K562 (cell line): ENCODE data around the gene ADAMTS2. TPM values are rescaled to one million over a fixed set of nuclear protein-coding genes. Genes with fewer than 3 reads are reported as not detected.
"Not testable (repeated sequence)": the region's sequence is repeated elsewhere in the genome, so short reads cannot be mapped to it uniquely, and the experiment has no call there.

ENCODE experiments used
- ATAC-seq: fragments of 200-7000 bp; cut with Tn5 transposase; 3 replicates; pipeline ENCODE4 v1.9.1; 2020; ENCODE audit warnings: moderate library complexity
- BruUV-seq: library from RNA; stranded (reverse); fragments of 400-500 nt; replicated peaks from 2 replicates; lab custom pipeline; 2021; lab: Mats Ljungman, UMichigan
- CTCF ChIA-PET: fragments of 300-600 bp; formaldehyde crosslinking; extraction: SDS; loops from one replicate; lab custom pipeline; 2021; ENCODE audit warnings: low intra/inter-chr PET ratio; lab: Yijun Ruan, JAX
- POLR2A ChIA-PET: fragments of 300-600, 350-650 bp; sonication (Branson Sonifier 250); formaldehyde crosslinking; extraction: SDS; loops from one replicate; lab custom pipeline; 2021; ENCODE audit warnings: antibody characterized with exemption, inconsistent platforms; lab: Yijun Ruan, JAX
- DNase-seq, 4 experiments: peaks; one replicate each; pipeline versions ENCODE4 v3.0.0 to v3.0.0-alpha.2; 2011 to 2018; ENCODE audit warnings: low spot score in 3 of 4, mixed read lengths in 3 of 4; ENCODE audit errors: extremely low read depth in 1 of 4
- FAIRE-seq: peaks from 2 replicates; lab custom pipeline; 2011; peaks lifted over from hg19 to GRCh38; lab: Jason Lieb, UNC
- H2AFZ ChIP-seq: 2 replicates; pipeline ENCODE4 v1.6.0; 2011; ENCODE audit warnings: low read depth, low read length, control low read depth, inconsistent platforms
- H3K27ac ChIP-seq: fragments of 200-600 bp; 3 replicates; pipeline ENCODE4 v1.8.0; 2011; ENCODE audit warnings: low read depth, mild to moderate bottlenecking, control low read depth, inconsistent platforms, low read length, moderate library complexity, mixed read lengths; ENCODE audit errors: extremely low read depth
- H3K27me3 ChIP-seq, 2 experiments: fragments of 300-600 bp in 1 of 2; 2 replicates in 1 of 2; 3 replicates in 1 of 2; pipeline versions ENCODE4 v1.6.0 to v1.8.0; 2011; ENCODE audit warnings: inconsistent platforms in 2 of 2, low read length in 2 of 2, mild to moderate bottlenecking in 1 of 2, mixed read lengths in 1 of 2, moderate library complexity in 1 of 2; ENCODE audit not compliant: control insufficient read depth in 2 of 2, insufficient read depth in 2 of 2
- H3K36me3 ChIP-seq: fragments of 300-600 bp; 3 replicates; pipeline ENCODE4 v1.8.0; 2011; ENCODE audit warnings: mild to moderate bottlenecking, low read length, inconsistent platforms; ENCODE audit not compliant: control insufficient read depth, insufficient read depth
- H3K4me1 ChIP-seq, 2 experiments: fragments of 200-600 bp in 1 of 2; replicated peaks in 1 of 2; 2 replicates in 1 of 2; 3 replicates in 1 of 2; pipeline versions ENCODE4 v1.5.1 to v1.8.0; 2011; ENCODE audit warnings: inconsistent platforms in 2 of 2, low read length in 2 of 2, mild to moderate bottlenecking in 1 of 2, mixed read lengths in 1 of 2, moderate library complexity in 1 of 2; ENCODE audit not compliant: control insufficient read depth in 2 of 2, insufficient read depth in 2 of 2
- H3K4me2 ChIP-seq: 2 replicates; pipeline ENCODE4 v1.6.1; 2011; ENCODE audit warnings: low read length, control low read depth, inconsistent platforms, mixed read lengths; ENCODE audit not compliant: insufficient read depth
- H3K4me3 ChIP-seq: fragments of 200-600 bp; sonication (generic), shearing (Covaris generic); 2 replicates; pipeline ENCODE4 v1.5.1; 2016; ENCODE audit warnings: control low read depth, inconsistent platforms
- H3K79me2 ChIP-seq: fragments of 200-600 bp; 3 replicates; pipeline ENCODE4 v1.8.0; 2011; ENCODE audit warnings: low read length, inconsistent platforms; ENCODE audit not compliant: control insufficient read depth, insufficient read depth
- H3K9ac ChIP-seq, 2 experiments: 2 replicates each; pipeline versions ENCODE4 v1.6.0 to v1.6.1; 2011; ENCODE audit warnings: low read depth in 2 of 2, low read length in 2 of 2, control low read depth in 1 of 2, inconsistent platforms in 1 of 2, mild to moderate bottlenecking in 1 of 2, mixed read lengths in 1 of 2; ENCODE audit not compliant: insufficient read depth in 1 of 2
- H3K9me1 ChIP-seq: one replicate; pipeline ENCODE4 v1.6.0; 2011; ENCODE audit warnings: inconsistent platforms, mild to moderate bottlenecking, low read length, moderate library complexity; ENCODE audit not compliant: control insufficient read depth, insufficient read depth
- H3K9me3 ChIP-seq: replicated peaks from 2 replicates; pipeline ENCODE4 v1.5.1; 2011; ENCODE audit warnings: low read depth, low read length, inconsistent platforms; ENCODE audit not compliant: control insufficient read depth, insufficient read depth
- H4K20me1 ChIP-seq: replicated peaks from 2 replicates; pipeline ENCODE4 v1.6.1; 2011; ENCODE audit warnings: low read length, inconsistent platforms, mixed read lengths; ENCODE audit not compliant: control insufficient read depth, insufficient read depth
- ARNT ChIP-seq, 2 experiments: fragments of 450-650 bp; IDR thresholded peaks; 2 replicates each; pipeline ENCODE4 v1.6.1; 2016; ENCODE audit warnings: mild to moderate bottlenecking in 1 of 2
- WGBS: fragments of 100-300 bp; shearing (Covaris generic); methylation state at CpG from one replicate; pipeline ENCODE4 v1.1.6; 2016; ENCODE audit warnings: low coverage, mixed read lengths; ENCODE audit not compliant: insufficient coverage; ENCODE audit errors: missing lambda C conversion rate; 5-methylcytosine and 5-hydroxymethylcytosine counted together
- in situ Hi-C: fragments of 300-500 bp; cut with MboI; formaldehyde crosslinking; loops from 4 replicates; pipeline ENCODE4 v1.15.0; 2018; ENCODE audit warnings: inconsistent platforms, mixed read lengths
- intact Hi-C: fragments of 100-400 bp; cut with micrococcal nuclease; formaldehyde crosslinking; loops from 2 replicates; pipeline ENCODE4 v1.14.2; 2022
- polyA plus RNA-seq, 8 experiments: library from polyadenylated mRNA; depleted of rRNA in 4 of 8; stranded (reverse) in 5 of 8; unstranded in 3 of 8; fragments of >200 nt; fragmentation: Nextera tagmentation in 2 of 8; fragmentation: Illumina TruSeq in 1 of 8; extraction: Ambion mirVana in 2 of 8; extraction: Trizol in 1 of 8; gene quantifications; 2 replicates each; pipeline versions ENCODE4 v1.2.1 to v1.2.3, GENCODE V29; 2011 to 2014; ENCODE audit warnings: inconsistent platforms in 1 of 8, missing spikeins in 1 of 8
- total RNA-seq, 7 experiments: library from RNA; depleted of rRNA in 6 of 7; stranded (reverse); fragments of >200 nt in 6 of 7; fragmentation: Illumina TruSeq in 2 of 7; extraction: Trizol in 2 of 7; gene quantifications; 2 replicates each; pipeline versions ENCODE4 v1.2.1 to v1.2.3, GENCODE V29; 2011 to 2021; ENCODE audit warnings: low replicate concordance in 1 of 7
- TF ChIP-seq, protein P1 (sequence below): IDR thresholded peaks from 3 replicates; pipeline ENCODE4 v1.6.1; 2011; ENCODE audit warnings: borderline replicate concordance, mild to moderate bottlenecking; ENCODE audit not compliant: insufficient read length, insufficient read depth
- TF ChIP-seq, protein P2 (sequence below): sonication (generic); formaldehyde crosslinking; IDR thresholded peaks from 2 replicates; pipeline ENCODE4 v1.8.0; 2023; ENCODE audit warnings: mild to moderate bottlenecking, missing genetic modification reagents
- TF ChIP-seq, protein P3 (sequence below): sonication (generic); formaldehyde crosslinking; IDR thresholded peaks from 2 replicates; pipeline ENCODE4 v1.8.1; 2023; ENCODE audit warnings: mild to moderate bottlenecking, missing genetic modification reagents, moderate library complexity

The ADAMTS2 gene
- total and polyA plus RNA-seq, 9 of the 15 experiments (the other 6 are each of a cell fraction or from before 2014, with no cell fraction given), result not detected

DNA sequence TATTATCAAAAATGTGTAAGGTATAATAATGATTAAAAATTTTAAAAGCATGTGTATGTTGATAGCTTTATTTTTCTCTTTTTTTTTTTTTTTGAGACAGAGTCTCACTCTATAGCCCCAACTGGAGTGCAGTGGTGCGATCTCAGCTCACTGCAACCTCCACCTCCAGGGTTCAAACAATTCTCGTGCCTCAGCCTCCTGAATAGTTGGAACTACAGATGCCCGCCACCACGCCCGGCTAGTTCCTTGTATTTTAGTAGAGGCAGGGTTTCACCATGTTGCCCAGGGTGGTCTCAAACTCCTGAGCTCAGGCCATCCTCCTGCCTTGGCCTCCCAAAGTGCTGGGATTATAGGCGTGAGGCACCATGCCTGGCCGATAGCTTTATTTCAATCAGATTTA, 20.9 kb downstream of the ADAMTS2 start:
- CTCF ChIA-PET, result not testable (repeated sequence)

DNA sequence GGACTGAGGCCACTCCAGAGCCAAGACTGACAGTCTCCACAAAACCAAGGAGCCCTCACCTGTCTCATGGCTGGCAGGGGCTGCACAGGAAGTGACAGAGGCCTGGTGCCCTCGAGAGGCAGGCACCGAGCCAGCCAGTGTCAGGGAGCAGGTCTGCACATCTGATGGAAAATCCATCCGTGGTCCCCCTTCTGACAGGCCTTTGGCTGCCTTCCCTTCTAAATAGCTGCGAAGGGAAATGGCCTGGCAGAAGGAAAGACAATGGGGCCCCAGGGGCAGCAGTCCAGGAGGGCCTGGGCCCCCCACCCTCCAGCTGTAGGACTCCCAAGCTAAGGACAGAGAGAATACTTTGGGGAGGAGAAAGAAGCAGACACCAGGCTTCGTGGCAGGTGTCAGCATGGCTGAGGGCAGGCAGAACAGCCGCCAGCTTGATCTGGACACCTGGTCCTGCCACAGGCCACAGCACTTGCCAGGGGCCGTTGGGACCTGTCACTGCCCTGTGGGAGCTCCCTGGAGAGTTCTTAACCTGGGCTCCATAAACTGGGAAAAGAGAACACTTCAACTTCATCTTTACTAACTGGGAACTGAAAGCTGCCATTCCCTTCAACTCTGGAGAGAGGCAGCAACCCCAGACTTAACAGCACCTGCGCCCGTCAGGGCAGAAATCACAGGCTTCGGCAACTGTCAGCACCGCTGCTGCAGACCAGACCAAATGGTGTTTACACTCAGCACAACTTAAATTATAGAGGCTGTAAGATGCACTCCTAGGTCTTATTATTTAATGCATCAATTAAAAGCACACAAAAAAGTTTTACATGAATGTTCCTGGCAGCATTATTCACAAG, 22.0 kb downstream of the ADAMTS2 start:
- FAIRE-seq, result no peak
- peaks cover 15 to 65% of the 10 kb centered on the region in 2 experiments; a peak in 4 of 5 replicates for H3K27me3 ChIP-seq

More for the DNA sequence above, 20.9 kb downstream of the ADAMTS2 start:
- H3K36me3 ChIP-seq, H3K4me3 ChIP-seq, intact Hi-C loops, ATAC-seq, H2AFZ ChIP-seq, H3K27ac ChIP-seq, H3K4me2 ChIP-seq, H3K9me3 ChIP-seq, in situ Hi-C loops, FAIRE-seq, H3K4me1 ChIP-seq, H3K9ac ChIP-seq, H3K9me1 ChIP-seq, H3K79me2 ChIP-seq, H4K20me1 ChIP-seq, DNase-seq, BruUV-seq: not testable (repeated sequence)
- POLR2A ChIA-PET, result interaction anchor here (0.9 kb wide), 1 partner anchor 11 kb away, joined by 3 read pairs; no protein-coding TSS in a partner anchor
- H3K27me3 ChIP-seq, result peaks cover 15 to 62% of the 10 kb centered on the region in 2 experiments; a peak in 4 of 5 replicates
- WGBS, result 0% methylated on average over 7 of the region's 7 CpGs

More for the DNA sequence above, 22.0 kb downstream of the ADAMTS2 start:
- Histone ChIP-seq H3K4me1 (peaks cover 0 to 5% of the 10 kb centered on the region in 2 experiments; a peak in 1 of 5 replicates), H3K9me1 (no peaks in the 10 kb centered on the region), H3K9me3 (no peaks in the 10 kb centered on the region), H3K4me2 (no peak overlapping the region), H3K9ac (no peak overlapping the region)
- intact Hi-C loops, result no loop called here
- TF ChIP-seq, protein P1, sequence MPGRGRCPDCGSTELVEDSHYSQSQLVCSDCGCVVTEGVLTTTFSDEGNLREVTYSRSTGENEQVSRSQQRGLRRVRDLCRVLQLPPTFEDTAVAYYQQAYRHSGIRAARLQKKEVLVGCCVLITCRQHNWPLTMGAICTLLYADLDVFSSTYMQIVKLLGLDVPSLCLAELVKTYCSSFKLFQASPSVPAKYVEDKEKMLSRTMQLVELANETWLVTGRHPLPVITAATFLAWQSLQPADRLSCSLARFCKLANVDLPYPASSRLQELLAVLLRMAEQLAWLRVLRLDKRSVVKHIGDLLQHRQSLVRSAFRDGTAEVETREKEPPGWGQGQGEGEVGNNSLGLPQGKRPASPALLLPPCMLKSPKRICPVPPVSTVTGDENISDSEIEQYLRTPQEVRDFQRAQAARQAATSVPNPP, result no peak
- no peak for TF ChIP-seq ARNT (IDR thresholded peaks at IDR 0.05)
- TF ChIP-seq, protein P2, sequence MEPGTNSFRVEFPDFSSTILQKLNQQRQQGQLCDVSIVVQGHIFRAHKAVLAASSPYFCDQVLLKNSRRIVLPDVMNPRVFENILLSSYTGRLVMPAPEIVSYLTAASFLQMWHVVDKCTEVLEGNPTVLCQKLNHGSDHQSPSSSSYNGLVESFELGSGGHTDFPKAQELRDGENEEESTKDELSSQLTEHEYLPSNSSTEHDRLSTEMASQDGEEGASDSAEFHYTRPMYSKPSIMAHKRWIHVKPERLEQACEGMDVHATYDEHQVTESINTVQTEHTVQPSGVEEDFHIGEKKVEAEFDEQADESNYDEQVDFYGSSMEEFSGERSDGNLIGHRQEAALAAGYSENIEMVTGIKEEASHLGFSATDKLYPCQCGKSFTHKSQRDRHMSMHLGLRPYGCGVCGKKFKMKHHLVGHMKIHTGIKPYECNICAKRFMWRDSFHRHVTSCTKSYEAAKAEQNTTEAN, result no peak
- TF ChIP-seq, protein P3, sequence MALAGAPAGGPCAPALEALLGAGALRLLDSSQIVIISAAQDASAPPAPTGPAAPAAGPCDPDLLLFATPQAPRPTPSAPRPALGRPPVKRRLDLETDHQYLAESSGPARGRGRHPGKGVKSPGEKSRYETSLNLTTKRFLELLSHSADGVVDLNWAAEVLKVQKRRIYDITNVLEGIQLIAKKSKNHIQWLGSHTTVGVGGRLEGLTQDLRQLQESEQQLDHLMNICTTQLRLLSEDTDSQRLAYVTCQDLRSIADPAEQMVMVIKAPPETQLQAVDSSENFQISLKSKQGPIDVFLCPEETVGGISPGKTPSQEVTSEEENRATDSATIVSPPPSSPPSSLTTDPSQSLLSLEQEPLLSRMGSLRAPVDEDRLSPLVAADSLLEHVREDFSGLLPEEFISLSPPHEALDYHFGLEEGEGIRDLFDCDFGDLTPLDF, result no peak
- TF ChIP-seq, all 486 proteins: peak for 0
- under 1% methylated on average over 10 of the region's 11 CpGs for WGBS
- H3K4me3 ChIP-seq, result no peak overlapping the region
- in situ Hi-C loops, result no loop called here
- ChIA-PET CTCF (no interaction called here), POLR2A (no interaction called here)
- H2AFZ ChIP-seq, result no peak overlapping the region
- DNase-seq (no peak), ATAC-seq (no peak)
- H3K36me3 ChIP-seq, result no peaks in the 10 kb centered on the region
- BruUV-seq, result no TSS peak
- H3K27ac ChIP-seq, result no peak overlapping the region
- H3K79me2 ChIP-seq, result no peaks in the 10 kb centered on the region
- no peaks in the 10 kb centered on the region for H4K20me1 ChIP-seq
